HL-60 (cell line): ENCODE measurements around the gene RAI14.

Experiments used
- POLR2AphosphoS5 ChIP-seq: IDR thresholded peaks from 2 replicates; pipeline ENCODE4 v1.6.1; 2012; ENCODE audit warnings: low read depth
- TF ChIP-seq, protein P1 (sequence below): IDR thresholded peaks from one replicate; pipeline ENCODE4 v1.5.1; 2011; ENCODE audit warnings: low read length, control low read depth, inconsistent platforms; ENCODE audit not compliant: insufficient read depth

DNA sequence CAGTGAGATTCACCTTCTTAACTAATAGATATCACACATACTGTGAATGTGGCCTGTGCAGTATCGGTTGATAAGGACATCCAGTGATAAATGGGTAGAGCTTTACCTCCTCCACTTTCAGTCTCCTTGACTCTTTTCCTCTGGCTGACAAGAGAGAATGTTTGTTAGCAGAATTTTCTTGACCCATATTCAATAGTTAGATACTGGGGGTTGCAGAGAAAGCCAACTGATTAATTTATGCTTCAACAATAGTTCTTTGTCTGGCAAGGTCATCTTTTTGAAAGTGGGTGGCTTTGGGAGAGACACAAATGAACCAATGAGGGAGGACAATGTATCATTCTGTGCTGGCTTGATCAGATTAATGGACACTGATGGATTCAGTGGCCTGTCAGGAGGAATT is 213.1 kb downstream of the RAI14 start:
- TF ChIP-seq, protein P1, sequence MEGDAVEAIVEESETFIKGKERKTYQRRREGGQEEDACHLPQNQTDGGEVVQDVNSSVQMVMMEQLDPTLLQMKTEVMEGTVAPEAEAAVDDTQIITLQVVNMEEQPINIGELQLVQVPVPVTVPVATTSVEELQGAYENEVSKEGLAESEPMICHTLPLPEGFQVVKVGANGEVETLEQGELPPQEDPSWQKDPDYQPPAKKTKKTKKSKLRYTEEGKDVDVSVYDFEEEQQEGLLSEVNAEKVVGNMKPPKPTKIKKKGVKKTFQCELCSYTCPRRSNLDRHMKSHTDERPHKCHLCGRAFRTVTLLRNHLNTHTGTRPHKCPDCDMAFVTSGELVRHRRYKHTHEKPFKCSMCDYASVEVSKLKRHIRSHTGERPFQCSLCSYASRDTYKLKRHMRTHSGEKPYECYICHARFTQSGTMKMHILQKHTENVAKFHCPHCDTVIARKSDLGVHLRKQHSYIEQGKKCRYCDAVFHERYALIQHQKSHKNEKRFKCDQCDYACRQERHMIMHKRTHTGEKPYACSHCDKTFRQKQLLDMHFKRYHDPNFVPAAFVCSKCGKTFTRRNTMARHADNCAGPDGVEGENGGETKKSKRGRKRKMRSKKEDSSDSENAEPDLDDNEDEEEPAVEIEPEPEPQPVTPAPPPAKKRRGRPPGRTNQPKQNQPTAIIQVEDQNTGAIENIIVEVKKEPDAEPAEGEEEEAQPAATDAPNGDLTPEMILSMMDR: no peak
- TF ChIP-seq POLR2AphosphoS5: no peak
